CD4-positive, alpha-beta T cell treated with Interleukin-10 for 1 hour (primary cell): Measurements from ENCODE around the gene FOXP4.

ENCODE experiments used
- DNase-seq: peaks from one replicate; pipeline ENCODE4 v3.0.0-alpha.2; 2020

The FOXP4 gene

GRCh38 chr6:41566961-41567360 lies 20.8 kb downstream of the FOXP4 start:
- DNase-seq: no peak

GRCh38 chr6:41567684-41568083 lies 21.5 kb downstream of the FOXP4 start:
- no peak for DNase-seq

- DNase-seq: no peak
Observed at GRCh38 chr6:41568202-41568584, 22.0 kb downstream of the FOXP4 start.

GRCh38 chr6:41568585-41569384 lies 22.6 kb downstream of the FOXP4 start:
- DNase-seq: no peak

GRCh38 chr6:41570259-41570615 lies 24.1 kb downstream of the FOXP4 start:
- DNase-seq: no peak

- DNase-seq: no peak
Observed at GRCh38 chr6:41571021-41571780, 25.0 kb downstream of the FOXP4 start.

- DNase-seq: no peak
Observed at GRCh38 chr6:41572613-41573012, 26.4 kb downstream of the FOXP4 start.

GRCh38 chr6:41573276-41573675 lies 27.1 kb downstream of the FOXP4 start:
- DNase-seq: no peak

- no peak for DNase-seq
Observed at GRCh38 chr6:41573985-41574384, 27.8 kb downstream of the FOXP4 start.

- no peak for DNase-seq
Observed at GRCh38 chr6:41575598-41575997, 29.4 kb downstream of the FOXP4 start.

- no peak for DNase-seq
Observed at GRCh38 chr6:41576667-41577066, 30.5 kb downstream of the FOXP4 start.

- no peak for DNase-seq
Observed at GRCh38 chr6:41577356-41578216, 31.4 kb downstream of the FOXP4 start.

GRCh38 chr6:41578217-41579087 lies 32.3 kb downstream of the FOXP4 start:
- no peak for DNase-seq

- DNase-seq: no peak
Observed at GRCh38 chr6:41579088-41579610, 33.0 kb downstream of the FOXP4 start.

- no peak for DNase-seq
Observed at GRCh38 chr6:41580690-41581089, 34.5 kb downstream of the FOXP4 start.

GRCh38 chr6:41581381-41581991 lies 35.3 kb downstream of the FOXP4 start:
- no peak for DNase-seq

- DNase-seq: no peak
Observed at GRCh38 chr6:41582540-41582939, 36.4 kb downstream of the FOXP4 start.

- no peak for DNase-seq
Observed at GRCh38 chr6:41583565-41583964, 37.4 kb downstream of the FOXP4 start.

GRCh38 chr6:41584205-41584604 lies 38.0 kb downstream of the FOXP4 start:
- DNase-seq: no peak

GRCh38 chr6:41584668-41585205 lies 38.6 kb downstream of the FOXP4 start:
- no peak for DNase-seq

GRCh38 chr6:41585605-41586004 lies 39.4 kb downstream of the FOXP4 start:
- DNase-seq: no peak
